Keratinocyte (primary cell): ENCODE results near the gene STX18. TPM values are rescaled to one million over a fixed set of nuclear protein-coding genes. Genes with fewer than 3 reads are reported as not detected.

Source experiments
- DNase-seq: peaks from one replicate; pipeline ENCODE4 v3.0.0-alpha.2; 2011; ENCODE audit warnings: low read depth, missing footprints, low spot score
- FAIRE-seq: peaks from 2 replicates; lab custom pipeline; 2011; peaks lifted over from hg19 to GRCh38; lab: Jason Lieb, UNC
- H2AFZ ChIP-seq: 2 replicates; pipeline ENCODE4 v1.6.0; 2012; ENCODE audit warnings: low read length, control low read depth, inconsistent platforms; ENCODE audit not compliant: control insufficient read depth
- H3K27ac ChIP-seq: 2 replicates; pipeline ENCODE4 v1.5.1; 2011; ENCODE audit warnings: low read length; ENCODE audit not compliant: control insufficient read depth, insufficient read depth
- H3K27me3 ChIP-seq: 3 replicates; pipeline ENCODE4 v1.6.0; 2011; ENCODE audit warnings: low read length; ENCODE audit not compliant: control insufficient read depth, insufficient read depth; ENCODE audit errors: extremely low read depth
- H3K36me3 ChIP-seq, 2 experiments: 2 replicates in 1 of 2; 3 replicates in 1 of 2; pipeline ENCODE4 v1.5.1; 2011; ENCODE audit warnings: low read length in 2 of 2, mild to moderate bottlenecking in 1 of 2; ENCODE audit not compliant: control insufficient read depth in 2 of 2, insufficient read depth in 2 of 2; ENCODE audit errors: extremely low read depth in 1 of 2
- H3K4me1 ChIP-seq: 3 replicates; pipeline ENCODE4 v1.5.1; 2011; ENCODE audit warnings: low read length; ENCODE audit not compliant: control insufficient read depth, insufficient read depth; ENCODE audit errors: extremely low read depth
- H3K4me2 ChIP-seq: 3 replicates; pipeline ENCODE4 v1.6.0; 2011; ENCODE audit warnings: low read depth, low read length; ENCODE audit not compliant: control insufficient read depth, insufficient read depth; ENCODE audit errors: extremely low read depth
- H3K4me3 ChIP-seq, 3 experiments: fragments of 200-600 bp in 1 of 3; sonication (generic) in 1 of 3; 2 replicates in 2 of 3; 3 replicates in 1 of 3; pipeline ENCODE4 v1.5.1; 2011 to 2016; ENCODE audit warnings: low read length in 3 of 3, mild to moderate bottlenecking in 3 of 3, control low read depth in 2 of 3, inconsistent platforms in 1 of 3, low read depth in 1 of 3, mixed read lengths in 1 of 3, mixed run types in 1 of 3, moderate library complexity in 1 of 3; ENCODE audit not compliant: control insufficient read depth in 2 of 3, insufficient read depth in 2 of 3; ENCODE audit errors: extremely low read depth in 1 of 3
- H3K79me2 ChIP-seq: 2 replicates; pipeline ENCODE4 v1.6.0; 2012; ENCODE audit warnings: low read length; ENCODE audit not compliant: control insufficient read depth, insufficient read depth
- H3K9ac ChIP-seq: 3 replicates; pipeline ENCODE4 v1.6.0; 2011; ENCODE audit warnings: low read length; ENCODE audit not compliant: control insufficient read depth, insufficient read depth; ENCODE audit errors: extremely low read depth
- H3K9me1 ChIP-seq: 3 replicates; pipeline ENCODE4 v1.6.0; 2011; ENCODE audit warnings: low read length; ENCODE audit not compliant: control insufficient read depth, insufficient read depth; ENCODE audit errors: extremely low read depth
- H3K9me3 ChIP-seq: 2 replicates; pipeline ENCODE4 v1.5.1; 2012; ENCODE audit warnings: low read depth, low read length; ENCODE audit not compliant: control insufficient read depth
- H4K20me1 ChIP-seq: 3 replicates; pipeline ENCODE4 v1.6.0; 2011; ENCODE audit warnings: low read length; ENCODE audit not compliant: control insufficient read depth, insufficient read depth; ENCODE audit errors: extremely low read depth
- EZH2 ChIP-seq: IDR thresholded peaks from one replicate; pipeline ENCODE4 v1.6.1; 2012; ENCODE audit warnings: inconsistent platforms, mild to moderate bottlenecking, low read length, moderate library complexity
- dilution Hi-C: fragments of 300-500 bp; cut with MboI; formaldehyde crosslinking; loops from one replicate; pipeline ENCODE4 v1.7.0; 2020; ENCODE audit warnings: low sequenced_read_pairs; ENCODE audit not compliant: extremely low pct_ligation_motif_present
- polyA plus RNA-seq, 5 experiments: library from polyadenylated mRNA; depleted of rRNA in 3 of 5; stranded (reverse) in 3 of 5; stranded (forward) in 1 of 5; unstranded in 1 of 5; fragments of >200 nt; gene quantifications; 1 replicate in 1 of 5; 2 replicates in 3 of 5; 3 replicates in 1 of 5; pipeline versions ENCODE4 v1.2.1 to v1.2.3, GENCODE V29; 2011 to 2012; ENCODE audit warnings: missing spikeins in 2 of 5, low read depth in 1 of 5, low replicate concordance in 1 of 5
- TF ChIP-seq, protein P1 (sequence below), 3 experiments: IDR thresholded peaks in 1 of 3; conservative IDR thresholded peaks in 1 of 3; optimal IDR thresholded peaks in 1 of 3; 2 replicates in 2 of 3; 3 replicates in 1 of 3; pipeline versions ENCODE3 to v1.5.1; 2011; ENCODE audit warnings: low read length in 3 of 3, mild to moderate bottlenecking in 3 of 3, moderate library complexity in 2 of 3, control low read depth in 1 of 3, inconsistent platforms in 1 of 3; ENCODE audit not compliant: insufficient read depth in 2 of 3; ENCODE audit errors: extremely low read depth in 1 of 3

The STX18 gene
- polyA plus RNA-seq, 1 donor (not counting 4 experiments of a cell fraction or from before 2014, with no cell fraction given), result 21.6 TPM

DNA sequence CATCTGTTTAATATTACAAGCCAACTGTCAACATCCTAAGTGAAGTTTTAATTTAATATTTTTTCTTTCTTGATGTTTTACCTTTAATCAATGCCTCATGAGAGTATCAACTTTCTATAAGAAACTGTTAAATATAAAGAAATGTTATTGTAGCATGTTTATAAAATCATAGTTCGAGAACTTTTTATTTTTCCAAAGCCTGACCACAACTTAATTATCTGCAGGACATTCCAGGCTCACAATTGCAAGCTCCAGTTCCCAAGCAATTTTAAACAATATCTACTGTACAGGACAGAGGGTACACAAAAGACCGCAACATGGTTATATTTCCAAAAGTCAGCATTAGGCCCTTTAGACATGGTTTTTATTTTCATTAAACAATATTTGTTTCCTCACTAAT, 20.1 kb downstream of the STX18 start:
- dilution Hi-C loops, result no loop called here
- Histone ChIP-seq H3K79me2 (peaks cover 3% of the 10 kb centered on the region), H2AFZ (no peak overlapping the region), H3K9me1 (peaks cover 2% of the 10 kb centered on the region), H3K9me3 (no peaks in the 10 kb centered on the region), H3K27me3 (no peaks in the 10 kb centered on the region), H3K9ac (no peak overlapping the region), H3K36me3 (peaks cover 2 to 8% of the 10 kb centered on the region in 2 experiments), H3K4me1 (no peaks in the 10 kb centered on the region), H3K27ac (no peak overlapping the region), H4K20me1 (no peaks in the 10 kb centered on the region), H3K4me3 (no peak overlapping the region), H3K4me2 (no peak overlapping the region)
- FAIRE-seq (no peak), DNase-seq (no peak)
- TF ChIP-seq, protein P1, sequence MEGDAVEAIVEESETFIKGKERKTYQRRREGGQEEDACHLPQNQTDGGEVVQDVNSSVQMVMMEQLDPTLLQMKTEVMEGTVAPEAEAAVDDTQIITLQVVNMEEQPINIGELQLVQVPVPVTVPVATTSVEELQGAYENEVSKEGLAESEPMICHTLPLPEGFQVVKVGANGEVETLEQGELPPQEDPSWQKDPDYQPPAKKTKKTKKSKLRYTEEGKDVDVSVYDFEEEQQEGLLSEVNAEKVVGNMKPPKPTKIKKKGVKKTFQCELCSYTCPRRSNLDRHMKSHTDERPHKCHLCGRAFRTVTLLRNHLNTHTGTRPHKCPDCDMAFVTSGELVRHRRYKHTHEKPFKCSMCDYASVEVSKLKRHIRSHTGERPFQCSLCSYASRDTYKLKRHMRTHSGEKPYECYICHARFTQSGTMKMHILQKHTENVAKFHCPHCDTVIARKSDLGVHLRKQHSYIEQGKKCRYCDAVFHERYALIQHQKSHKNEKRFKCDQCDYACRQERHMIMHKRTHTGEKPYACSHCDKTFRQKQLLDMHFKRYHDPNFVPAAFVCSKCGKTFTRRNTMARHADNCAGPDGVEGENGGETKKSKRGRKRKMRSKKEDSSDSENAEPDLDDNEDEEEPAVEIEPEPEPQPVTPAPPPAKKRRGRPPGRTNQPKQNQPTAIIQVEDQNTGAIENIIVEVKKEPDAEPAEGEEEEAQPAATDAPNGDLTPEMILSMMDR (optimal IDR thresholded peaks at IDR 0.05 in 1 of 3, IDR thresholded peaks at IDR 0.05 in 1 of 3, conservative IDR thresholded peaks at IDR 0.05 in 1 of 3; ENCODE audit: extremely low read depth in 1 of 3, insufficient read depth in 2 of 3, low read length in 3 of 3), result no peak
- TF ChIP-seq EZH2, result no peak

DNA sequence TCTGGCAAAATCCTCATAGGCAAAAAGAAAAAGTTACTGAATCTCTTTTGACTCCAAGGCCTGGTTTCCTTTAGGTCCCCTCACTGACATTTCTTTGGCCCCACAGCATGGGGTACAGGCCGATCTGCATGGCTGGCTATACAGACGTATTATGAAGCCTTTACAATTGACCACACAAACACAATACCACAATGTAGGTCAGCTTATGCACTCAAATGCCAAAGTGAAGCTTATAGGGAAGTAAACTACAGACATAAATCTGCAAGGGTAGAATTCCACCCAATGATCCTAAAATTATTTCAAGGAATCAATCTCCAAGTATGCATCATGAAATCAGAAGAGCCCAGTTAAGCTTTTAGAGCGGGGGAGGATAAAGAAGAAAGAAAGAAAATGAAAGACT, 20.7 kb downstream of the STX18 start:
- Histone ChIP-seq H3K4me2 (no peak overlapping the region), H3K9me1 (peaks cover 2% of the 10 kb centered on the region), H3K9ac (no peak overlapping the region), H3K79me2 (peaks cover 3% of the 10 kb centered on the region), H4K20me1 (no peaks in the 10 kb centered on the region), H3K4me3 (no peak overlapping the region), H3K9me3 (no peaks in the 10 kb centered on the region), H3K36me3 (peaks cover 0 to 7% of the 10 kb centered on the region in 2 experiments), H3K27me3 (no peaks in the 10 kb centered on the region), H3K27ac (no peak overlapping the region), H2AFZ (no peak overlapping the region), H3K4me1 (no peaks in the 10 kb centered on the region)
- DNase-seq (no peak), FAIRE-seq (no peak)
- dilution Hi-C loops, result no loop called here
- TF ChIP-seq EZH2, result no peak
- TF ChIP-seq, protein P1 (optimal IDR thresholded peaks at IDR 0.05 in 1 of 3, IDR thresholded peaks at IDR 0.05 in 1 of 3, conservative IDR thresholded peaks at IDR 0.05 in 1 of 3; ENCODE audit: extremely low read depth in 1 of 3, insufficient read depth in 2 of 3, low read length in 3 of 3), result no peak
